Vagina (tissue), 2 donors: ENCODE results near the gene SH2D7. TPM values are rescaled to one million over a fixed set of nuclear protein-coding genes. Genes with fewer than 3 reads are reported as not detected.

Experiments
- DNase-seq, 2 donors: peaks; one replicate each; pipeline ENCODE4 v3.0.0-alpha.2; 2017; ENCODE audit errors: extremely low spot score in 2 of 2
- H3K27ac ChIP-seq: fragments of 200-600 bp; sonication (generic); one replicate; pipeline ENCODE4 v1.5.1; 2019
- H3K27me3 ChIP-seq: fragments of 200-600 bp; sonication (generic); one replicate; pipeline ENCODE4 v1.5.1; 2019
- H3K36me3 ChIP-seq, 2 donors: fragments of 200-600 bp; sonication (generic); one replicate each; pipeline ENCODE4 v1.5.1; 2017 to 2019
- H3K4me1 ChIP-seq: fragments of 200-600 bp; sonication (generic); one replicate; pipeline ENCODE4 v1.5.1; 2019
- H3K4me3 ChIP-seq, 2 donors: fragments of 200-600 bp; sonication (generic); 1 replicate in 1 of 2; 2 replicates in 1 of 2; pipeline ENCODE4 v1.5.1; 2016 to 2019
- H3K9me3 ChIP-seq: fragments of 200-600 bp; sonication (generic); one replicate; pipeline ENCODE4 v1.5.1; 2019
- CTCF ChIP-seq, 3 experiments: fragments of 450-650 bp in 2 of 3; fragments of 200-600 bp in 1 of 3; sonication (generic) in 1 of 3; IDR thresholded peaks; one replicate each; pipeline ENCODE4 v1.5.1; 2017 to 2019; ENCODE audit warnings: antibody characterized with exemption in 3 of 3, mild to moderate bottlenecking in 2 of 3, moderate library complexity in 2 of 3
- POLR2A ChIP-seq, 2 donors: fragments of 450-650 bp; IDR thresholded peaks; one replicate each; pipeline ENCODE4 v1.6.1; 2017; ENCODE audit warnings: antibody characterized with exemption in 2 of 2, mild to moderate bottlenecking in 2 of 2, moderate library complexity in 2 of 2
- POLR2AphosphoS5 ChIP-seq, 2 donors: sonication (generic); formaldehyde crosslinking; IDR thresholded peaks; one replicate each; pipeline ENCODE4 v1.9.0; 2017; ENCODE audit warnings: antibody characterized with exemption in 2 of 2, mild to moderate bottlenecking in 2 of 2, low read depth in 1 of 2; ENCODE audit not compliant: insufficient read depth in 1 of 2
- intact Hi-C: fragments of 100-400 bp; cut with DNase I; formaldehyde crosslinking; loops from one replicate; pipeline ENCODE4 v1.15.1; 2023
- total RNA-seq: library from RNA; depleted of rRNA; stranded (reverse); fragments of >200 nt; gene quantifications from one replicate; pipeline ENCODE4 v1.2.3, GENCODE V29; 2016

Gene SH2D7
- total RNA-seq, 1 donor from 2014 or later: not detected

- no peak overlapping the region for H3K4me3 ChIP-seq
- intact Hi-C loops: no loop called here
- TF ChIP-seq POLR2A (IDR thresholded peaks at IDR 0.05) (no peak), POLR2AphosphoS5 (IDR thresholded peaks at IDR 0.05; ENCODE audit: insufficient read depth in 1 of 2, low read depth in 1 of 2) (no peak), CTCF (IDR thresholded peaks at IDR 0.05) (no peak)
- H3K9me3 ChIP-seq: no peaks in the 10 kb centered on the region
- no peaks in the 10 kb centered on the region for H3K36me3 ChIP-seq
- H3K27ac ChIP-seq: peak overlapping the region; percentile 87
- H3K27me3 ChIP-seq: no peaks in the 10 kb centered on the region
- peaks cover 97% of the 10 kb centered on the region for H3K4me1 ChIP-seq
- DNase-seq: no peak
Observed at GRCh38 chr15:78069052-78069414, 23.3 kb upstream of the SH2D7 start.

GRCh38 chr15:78069462-78070029 lies 22.8 kb upstream of the SH2D7 start:
- TF ChIP-seq CTCF (IDR thresholded peaks at IDR 0.05) (no peak), POLR2AphosphoS5 (IDR thresholded peaks at IDR 0.05; ENCODE audit: insufficient read depth in 1 of 2, low read depth in 1 of 2) (no peak), POLR2A (IDR thresholded peaks at IDR 0.05) (no peak)
- H3K27me3 ChIP-seq: no peaks in the 10 kb centered on the region
- intact Hi-C loops: loop anchor here (10.0 kb wide), 1 partner anchor 65 kb away; no protein-coding TSS in a partner anchor
- no peaks in the 10 kb centered on the region for H3K9me3 ChIP-seq
- no peak for DNase-seq
- H3K4me1 ChIP-seq: peaks cover 99% of the 10 kb centered on the region
- peak overlapping the region; percentile 87 for H3K27ac ChIP-seq
- no peak overlapping the region for H3K4me3 ChIP-seq
- H3K36me3 ChIP-seq: no peaks in the 10 kb centered on the region

- DNase-seq: no peak
- intact Hi-C loops: loop anchor here (10.0 kb wide), 1 partner anchor 65 kb away; no protein-coding TSS in a partner anchor
- Histone ChIP-seq H3K36me3 (no peaks in the 10 kb centered on the region), H3K4me1 (peaks cover 98% of the 10 kb centered on the region), H3K27me3 (no peaks in the 10 kb centered on the region), H3K27ac (peak overlapping the region; percentile 87), H3K4me3 (no peak overlapping the region), H3K9me3 (no peaks in the 10 kb centered on the region)
- TF ChIP-seq POLR2A (IDR thresholded peaks at IDR 0.05): no peak
- no peak for TF ChIP-seq POLR2AphosphoS5 (IDR thresholded peaks at IDR 0.05; ENCODE audit: insufficient read depth in 1 of 2, low read depth in 1 of 2)
- TF ChIP-seq CTCF (IDR thresholded peaks at IDR 0.05): no peak
Observed at GRCh38 chr15:78070049-78070700, 22.2 kb upstream of the SH2D7 start.

GRCh38 chr15:78071383-78071782 lies 21.0 kb upstream of the SH2D7 start:
- H3K27ac ChIP-seq: peak overlapping the region; percentile 72
- H3K4me3 ChIP-seq: no peak overlapping the region
- TF ChIP-seq CTCF (IDR thresholded peaks at IDR 0.05): no peak
- TF ChIP-seq POLR2AphosphoS5 (IDR thresholded peaks at IDR 0.05; ENCODE audit: insufficient read depth in 1 of 2, low read depth in 1 of 2): no peak
- TF ChIP-seq POLR2A (IDR thresholded peaks at IDR 0.05): no peak
- H3K9me3 ChIP-seq: no peaks in the 10 kb centered on the region
- no peaks in the 10 kb centered on the region for H3K27me3 ChIP-seq
- H3K36me3 ChIP-seq: no peaks in the 10 kb centered on the region
- H3K4me1 ChIP-seq: peaks cover 98% of the 10 kb centered on the region
- intact Hi-C loops: loop anchor here (10.0 kb wide), 1 partner anchor 67 kb away; no protein-coding TSS in a partner anchor
- no peak for DNase-seq
